HK-2 (cell line): ENCODE results near the gene COL26A1.
"Not testable (repeated sequence)": the region's sequence is repeated elsewhere in the genome, so short reads cannot be mapped to it uniquely, and the experiment has no call there.

Source experiments
- DNase-seq: peaks from one replicate; pipeline ENCODE4 v3.0.0-alpha.2; 2018; ENCODE audit not compliant: unreplicated experiment

Gene COL26A1

GRCh38 chr7:101496017-101496416 is 133.3 kb downstream of the COL26A1 start:
- no peak for DNase-seq

- DNase-seq = no peak
These were observed 138.7 kb downstream of the COL26A1 start for GRCh38 chr7:101501351-101501750.

DNA sequence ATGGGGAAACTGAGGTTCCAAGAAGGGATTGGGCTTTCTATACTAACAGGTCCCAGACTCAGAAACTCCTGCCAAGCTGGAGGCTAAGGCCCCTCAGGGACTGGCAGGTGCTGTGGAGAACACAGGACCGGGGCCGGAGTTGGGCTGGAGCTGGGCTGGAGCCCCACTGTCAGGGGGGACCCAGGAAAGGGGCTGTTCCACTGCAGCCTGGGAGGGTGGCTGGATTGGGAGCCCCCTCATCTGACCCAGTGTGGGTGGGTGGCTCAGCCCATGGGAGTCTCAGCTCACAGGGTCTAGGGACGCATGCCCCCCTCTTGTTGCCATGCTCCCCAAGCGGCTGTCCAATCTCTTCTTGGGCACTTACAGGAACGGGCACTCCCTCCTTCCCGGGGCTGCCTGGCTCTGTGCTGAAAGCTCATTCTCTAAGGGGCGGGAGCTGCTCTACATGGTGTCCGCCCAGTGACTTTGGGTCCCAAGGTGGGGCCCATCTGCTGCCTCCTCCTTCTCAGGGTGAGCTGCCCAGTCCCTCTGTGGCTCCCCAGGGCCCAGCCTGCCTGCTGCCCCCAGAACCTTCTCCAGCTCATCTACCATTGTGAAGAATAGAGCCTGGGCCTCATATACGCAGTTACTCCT is 139.9 kb downstream of the COL26A1 start:
- no peak for DNase-seq

DNA sequence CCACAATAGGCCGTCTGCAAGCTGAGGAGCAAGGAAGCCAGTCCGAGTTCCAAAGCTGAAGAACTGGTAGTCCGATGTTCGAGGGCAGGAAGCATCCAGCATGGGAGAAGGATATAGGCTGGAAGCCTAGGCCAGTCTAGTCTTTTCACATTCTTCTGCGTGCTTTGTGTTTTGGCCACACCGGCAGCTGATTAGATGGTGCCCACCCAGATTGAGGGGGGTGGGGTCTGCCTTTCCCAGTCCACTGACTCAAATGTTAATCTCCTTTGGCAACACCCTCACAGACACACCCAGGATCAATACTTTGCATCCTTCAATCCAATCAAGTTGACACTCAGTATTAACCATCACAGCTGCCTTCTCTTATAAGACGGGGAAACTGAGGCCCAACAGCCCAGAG is 142.8 kb downstream of the COL26A1 start:
- DNase-seq = not testable (repeated sequence)

DNA sequence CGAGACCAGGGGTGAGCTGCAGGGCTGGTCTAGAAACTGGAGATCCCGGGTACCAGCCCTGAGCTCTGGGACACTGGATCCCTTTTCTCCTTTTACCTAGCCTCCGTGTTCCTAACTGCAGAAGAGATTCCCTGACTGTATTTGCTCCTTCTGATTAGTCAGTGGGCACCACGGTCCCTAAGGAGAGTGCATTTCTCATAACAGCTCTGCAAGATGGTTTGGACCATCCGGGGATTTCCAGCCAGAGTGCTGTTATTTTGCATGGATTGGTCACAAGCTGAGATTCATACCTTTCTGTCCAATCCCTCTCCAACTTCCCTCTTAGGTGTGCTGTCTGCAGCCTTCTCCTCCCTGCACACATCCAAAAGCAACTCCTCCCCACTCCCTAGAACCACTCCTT is 143.9 kb downstream of the COL26A1 start:
- no peak for DNase-seq

GRCh38 chr7:101507327-101507726 is 144.7 kb downstream of the COL26A1 start:
- no peak for DNase-seq

- DNase-seq = peak; percentile 48
These were observed 145.1 kb downstream of the COL26A1 start for GRCh38 chr7:101507791-101508252.

- DNase-seq = no peak
These were observed 147.6 kb downstream of the COL26A1 start for GRCh38 chr7:101510297-101510696.

GRCh38 chr7:101511965-101512364 is 149.3 kb downstream of the COL26A1 start:
- no peak for DNase-seq

DNA sequence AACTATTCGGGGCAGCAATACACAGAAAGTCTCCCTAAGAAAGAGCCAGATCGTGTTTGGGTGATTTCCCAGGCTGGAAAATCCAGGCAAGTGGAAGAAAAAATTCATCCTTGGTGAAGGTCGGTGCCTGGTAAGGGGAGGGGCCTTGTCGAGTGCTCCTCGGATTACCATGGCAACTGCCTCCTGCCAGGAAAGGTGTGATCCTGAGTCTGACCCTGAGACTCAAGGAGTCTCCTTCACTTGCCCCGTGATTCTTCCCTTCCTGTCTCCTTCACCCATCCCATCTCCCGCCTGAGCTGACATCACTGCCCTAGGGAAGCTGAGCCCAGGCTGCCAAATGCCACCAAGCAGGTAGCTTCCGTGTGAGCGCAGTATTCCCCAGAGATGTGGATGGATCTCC is 154.2 kb downstream of the COL26A1 start:
- DNase-seq = no peak

DNA sequence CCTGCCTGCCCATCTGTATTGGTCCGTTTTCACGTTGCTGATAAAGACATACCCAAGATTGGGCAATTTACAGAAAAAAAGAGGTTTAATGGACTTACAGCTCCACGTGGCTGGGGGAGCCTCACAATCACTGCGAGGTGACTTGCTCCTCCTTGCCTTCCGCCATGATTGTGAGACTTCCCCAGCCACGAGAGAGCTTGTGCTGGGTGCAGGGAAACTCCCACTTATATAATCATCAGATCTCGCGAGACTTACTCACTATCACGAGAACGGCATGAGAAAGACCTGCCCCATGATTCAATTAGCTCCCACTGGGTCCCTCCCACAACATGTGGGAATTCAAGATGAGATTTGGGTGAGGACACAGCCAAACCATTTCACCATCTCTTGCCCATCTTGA is 154.6 kb downstream of the COL26A1 start:
- no peak for DNase-seq

DNA sequence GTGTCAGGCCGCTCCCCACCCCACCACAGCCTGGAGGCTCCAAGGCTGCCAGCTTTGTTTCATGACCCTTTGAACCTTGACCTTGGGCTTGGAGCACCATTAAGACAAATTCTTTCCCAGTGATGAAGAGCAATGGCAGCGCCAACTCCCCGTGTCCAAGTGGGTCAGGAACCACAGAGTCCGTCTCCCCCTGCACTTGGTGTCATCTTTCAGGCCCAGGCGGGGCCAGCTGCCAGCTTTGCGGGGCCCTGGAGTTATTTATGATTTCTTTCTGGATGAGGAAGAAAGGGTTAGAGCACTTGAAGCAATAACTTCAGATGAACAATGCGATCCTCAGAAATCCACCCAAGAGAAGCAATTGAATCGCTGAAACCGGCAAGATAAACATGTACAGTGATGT is 155.7 kb downstream of the COL26A1 start:
- no peak for DNase-seq

- DNase-seq = no peak
These were observed 156.8 kb downstream of the COL26A1 start for GRCh38 chr7:101519324-101520023.

DNA sequence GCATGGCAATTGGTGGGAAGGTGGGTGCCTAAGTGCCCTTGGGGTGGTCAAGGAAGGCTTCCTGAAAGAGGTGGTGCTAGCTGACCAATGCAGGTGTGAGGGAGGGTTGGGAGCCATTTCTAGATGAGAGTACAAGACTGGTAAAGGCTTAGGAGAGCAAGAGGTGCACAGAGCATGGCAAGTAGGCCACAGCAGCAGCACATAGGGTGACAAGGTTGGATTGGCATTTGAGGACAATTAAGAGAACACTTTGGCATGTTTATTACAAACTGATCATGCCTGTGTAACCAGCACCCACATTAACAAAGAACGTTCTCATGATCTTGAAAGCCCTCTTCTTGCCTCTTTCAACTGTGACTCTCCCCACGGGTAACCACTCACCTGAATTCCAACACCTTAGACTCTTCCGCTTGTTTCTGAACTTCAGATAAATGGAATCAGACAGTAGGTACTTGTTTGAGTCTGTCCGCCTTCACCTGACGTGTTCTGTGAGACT is 158.8 kb downstream of the COL26A1 start:
- no peak for DNase-seq

DNA sequence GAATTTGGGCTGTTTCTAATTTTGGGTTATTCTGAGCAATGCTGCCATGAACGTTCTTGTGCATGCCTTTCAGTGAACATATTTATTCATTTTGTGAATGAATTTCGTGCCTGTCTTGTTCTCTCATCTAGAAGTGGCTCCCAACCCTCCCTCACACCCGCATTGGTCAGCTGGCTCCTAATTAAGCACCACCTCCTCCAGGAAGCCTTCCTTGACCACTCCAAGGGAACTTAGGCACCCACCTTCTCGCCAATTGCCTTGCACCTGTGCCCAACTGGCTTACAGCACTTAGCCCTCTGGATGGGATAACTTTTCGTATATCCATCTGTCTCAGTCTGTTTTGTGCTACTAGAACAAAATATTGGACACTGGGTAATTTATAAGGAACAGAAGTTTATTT is 159.3 kb downstream of the COL26A1 start:
- no peak for DNase-seq

GRCh38 chr7:101527844-101528667 is 165.4 kb downstream of the COL26A1 start:
- no peak for DNase-seq

DNA sequence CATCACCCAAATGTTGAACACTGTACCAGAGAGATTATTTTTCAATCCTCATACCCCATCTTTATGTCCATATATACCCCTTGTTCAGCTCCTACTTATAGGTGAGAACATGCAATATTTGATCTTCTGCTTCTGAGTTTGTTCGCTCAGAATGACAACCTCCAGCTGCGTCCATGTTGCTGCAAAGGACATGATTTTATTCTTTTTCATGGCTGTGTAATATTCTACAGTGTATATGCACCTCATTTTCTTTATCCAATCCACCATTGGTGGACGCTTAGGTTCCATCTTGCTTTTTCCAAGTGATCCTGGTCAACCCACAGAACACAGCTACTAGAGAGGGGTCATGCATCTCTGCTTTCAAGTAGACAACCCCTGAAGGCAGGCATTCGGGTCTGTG is 166.9 kb downstream of the COL26A1 start:
- DNase-seq = no peak

- DNase-seq = no peak
These were observed 169.2 kb downstream of the COL26A1 start for GRCh38 chr7:101531726-101532357.

- DNase-seq = no peak
These were observed 169.9 kb downstream of the COL26A1 start for GRCh38 chr7:101532400-101533102.

DNA sequence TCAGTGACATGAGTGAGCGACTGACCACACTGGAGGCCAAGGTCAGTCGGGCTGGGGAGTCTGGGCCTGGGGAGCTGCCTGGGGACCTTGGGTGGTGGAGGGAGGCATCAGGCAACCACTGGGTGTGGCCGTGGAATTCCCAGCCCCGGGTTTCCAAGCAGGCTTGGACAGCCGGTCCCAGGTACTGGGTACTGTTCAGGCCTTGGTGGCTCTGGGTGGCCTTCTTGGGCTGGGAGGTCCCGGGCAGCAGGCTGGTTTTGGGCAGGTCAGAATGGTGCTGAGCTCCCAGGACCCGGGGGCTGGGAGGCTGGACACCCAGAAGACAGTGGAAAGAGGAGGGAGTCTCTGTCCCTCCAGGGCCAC is 170.4 kb downstream of the COL26A1 start:
- DNase-seq = no peak

- DNase-seq = no peak
These were observed 171.5 kb downstream of the COL26A1 start for GRCh38 chr7:101534015-101534803.
